Subcutaneous adipose tissue (tissue), 4 donors: ENCODE results near the gene FGF14. TPM values are rescaled to one million over a fixed set of nuclear protein-coding genes. Genes with fewer than 3 reads are reported as not detected.

Experiments
- small RNA-seq: library from RNA; depleted of rRNA; stranded (forward); fragments of <200 nt; gene quantifications from one replicate; pipeline ENCODE3, GENCODE V24; 2016
- total RNA-seq, 4 donors: library from RNA; depleted of rRNA; stranded (reverse); fragments of >200 nt; gene quantifications; one replicate each; pipeline ENCODE4 v1.1.0, GENCODE V29; 2016

The FGF14 gene
- total RNA-seq, 4 donors from 2014 or later, result 0.17 to 3.6 (median 0.93) TPM

Small RNA genes lying within 50 kb of the gene (small RNA-seq; reads per million reads assigned to genes)
- gene MIR2681 (0.36 reads per million), gene MIR4705 (not detected), gene RNU1-24P (not detected), gene RNY1P2 (not detected), gene RPL39P29 (not detected)

Other genes starting within 250 kb of the FGF14 start
- 10 to 100 TPM; 30.9 to 55.6 (median 46.0) TPM for gene TPP2, start 194.9 kb upstream of the FGF14 start, total RNA-seq